Brain microvascular endothelial cell (primary cell): ENCODE results near the gene USB1.

Experiments
- DNase-seq: peaks from one replicate; pipeline ENCODE4 v3.0.0-alpha.2; 2020
- H3K27ac ChIP-seq: fragments of 250-450 bp; sonication (Bioruptor Pico); 2 replicates; pipeline ENCODE4 v1.5.1; 2020; ENCODE audit warnings: mild to moderate bottlenecking, moderate library complexity
- H3K27me3 ChIP-seq: fragments of 250-450 bp; sonication (Bioruptor Pico); replicated peaks from 2 replicates; pipeline ENCODE4 v1.5.1; 2020; ENCODE audit warnings: mild to moderate bottlenecking
- H3K36me3 ChIP-seq: fragments of 250-450 bp; sonication (Bioruptor Pico); replicated peaks from 2 replicates; pipeline ENCODE4 v1.5.1; 2020; ENCODE audit warnings: mild to moderate bottlenecking
- H3K4me3 ChIP-seq: 2 replicates; pipeline ENCODE4 v1.5.1; 2011; ENCODE audit warnings: low read depth, mild to moderate bottlenecking, control low read depth, low read length, moderate library complexity
- in situ Hi-C: cut with HindIII; loops from 2 replicates; pipeline ENCODE4 v1.10.0; 2017; ENCODE audit warnings: low sequenced_read_pairs, low pct_ligation_motif_present
- TF ChIP-seq, protein P1 (sequence below): IDR thresholded peaks from 2 replicates; pipeline ENCODE4 v1.5.1; 2011; ENCODE audit warnings: low read depth, mild to moderate bottlenecking, moderate library complexity, low read length, control low read depth, inconsistent platforms; ENCODE audit errors: missing control alignments

Gene USB1

DNA sequence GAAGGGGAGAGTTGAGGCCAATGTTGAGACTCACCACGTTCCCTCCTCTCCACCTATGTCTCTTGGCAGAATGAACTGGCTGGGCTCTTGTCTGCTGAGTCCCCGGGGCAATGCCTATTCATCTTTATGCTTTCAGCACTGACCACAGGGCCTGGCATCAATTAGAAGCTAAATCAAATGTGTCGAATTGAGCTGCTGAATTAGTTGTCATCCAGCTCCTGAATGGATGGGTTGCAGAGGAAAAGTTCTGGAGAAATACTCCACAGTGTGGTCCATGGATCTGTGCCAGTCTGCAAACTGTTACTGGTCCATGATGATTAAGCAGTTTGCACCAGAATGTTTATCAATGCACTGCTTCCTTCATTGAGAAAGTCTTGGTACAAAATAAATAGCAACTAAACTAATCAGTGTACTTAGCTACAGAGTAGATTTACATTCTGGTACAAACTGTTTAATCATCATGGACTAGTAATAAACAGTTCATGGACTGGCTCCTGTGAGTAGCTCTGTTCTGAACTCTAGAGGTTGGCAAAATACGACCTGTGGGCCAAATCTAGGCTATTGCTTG, 34.9 kb upstream of the USB1 start:
- Histone ChIP-seq H3K27ac (no peak overlapping the region), H3K27me3 (no peaks in the 10 kb centered on the region), H3K4me3 (no peak overlapping the region), H3K36me3 (no peaks in the 10 kb centered on the region)
- no peak for DNase-seq
- in situ Hi-C loops: no loop called here
- TF ChIP-seq, protein P1, sequence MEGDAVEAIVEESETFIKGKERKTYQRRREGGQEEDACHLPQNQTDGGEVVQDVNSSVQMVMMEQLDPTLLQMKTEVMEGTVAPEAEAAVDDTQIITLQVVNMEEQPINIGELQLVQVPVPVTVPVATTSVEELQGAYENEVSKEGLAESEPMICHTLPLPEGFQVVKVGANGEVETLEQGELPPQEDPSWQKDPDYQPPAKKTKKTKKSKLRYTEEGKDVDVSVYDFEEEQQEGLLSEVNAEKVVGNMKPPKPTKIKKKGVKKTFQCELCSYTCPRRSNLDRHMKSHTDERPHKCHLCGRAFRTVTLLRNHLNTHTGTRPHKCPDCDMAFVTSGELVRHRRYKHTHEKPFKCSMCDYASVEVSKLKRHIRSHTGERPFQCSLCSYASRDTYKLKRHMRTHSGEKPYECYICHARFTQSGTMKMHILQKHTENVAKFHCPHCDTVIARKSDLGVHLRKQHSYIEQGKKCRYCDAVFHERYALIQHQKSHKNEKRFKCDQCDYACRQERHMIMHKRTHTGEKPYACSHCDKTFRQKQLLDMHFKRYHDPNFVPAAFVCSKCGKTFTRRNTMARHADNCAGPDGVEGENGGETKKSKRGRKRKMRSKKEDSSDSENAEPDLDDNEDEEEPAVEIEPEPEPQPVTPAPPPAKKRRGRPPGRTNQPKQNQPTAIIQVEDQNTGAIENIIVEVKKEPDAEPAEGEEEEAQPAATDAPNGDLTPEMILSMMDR: no peak

DNA sequence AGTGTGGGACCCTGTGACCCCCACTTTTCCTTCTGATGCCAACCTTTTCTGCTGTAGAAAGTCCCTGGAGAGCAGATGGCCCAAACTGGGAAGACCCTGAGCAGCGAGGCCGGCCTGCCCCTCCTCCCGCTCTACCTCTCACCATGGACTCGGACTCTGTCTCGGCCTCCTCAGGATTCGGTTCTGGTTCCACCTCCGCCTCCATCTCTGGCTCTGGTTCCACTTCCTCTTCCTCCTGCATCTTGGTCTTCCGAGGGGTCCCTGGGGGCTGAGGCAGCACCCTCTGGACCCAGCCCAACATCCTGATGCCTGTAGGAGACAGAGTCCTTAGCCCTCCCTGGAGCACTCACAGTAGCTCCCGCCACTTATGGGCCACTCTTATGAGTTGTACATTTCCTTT, 34.2 kb upstream of the USB1 start:
- Histone ChIP-seq H3K4me3 (no peak overlapping the region), H3K36me3 (no peaks in the 10 kb centered on the region), H3K27me3 (no peaks in the 10 kb centered on the region), H3K27ac (no peak overlapping the region)
- in situ Hi-C loops: no loop called here
- DNase-seq: no peak
- TF ChIP-seq, protein P1: no peak

DNA sequence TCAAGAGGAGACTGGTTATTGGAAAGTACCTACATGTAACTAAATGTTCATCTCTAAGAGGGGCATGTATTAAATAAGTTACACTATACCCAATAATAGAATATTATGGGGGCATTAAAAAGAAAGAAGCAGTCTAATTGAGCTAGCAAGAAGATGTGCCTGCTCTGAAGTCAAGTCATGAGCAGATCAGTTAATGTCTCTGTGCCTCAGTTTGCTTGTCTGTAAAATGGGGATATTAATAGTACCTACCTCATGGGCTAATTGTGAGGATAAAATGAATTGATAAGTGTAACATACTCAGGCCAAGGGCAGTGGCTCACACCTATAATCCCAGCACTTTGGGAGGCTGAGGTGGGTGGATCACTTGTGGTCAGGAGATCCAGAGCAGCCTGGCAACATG, 33.3 kb upstream of the USB1 start:
- DNase-seq: no peak
- TF ChIP-seq, protein P1: no peak
- Histone ChIP-seq H3K27ac (no peak overlapping the region), H3K27me3 (no peaks in the 10 kb centered on the region), H3K36me3 (no peaks in the 10 kb centered on the region), H3K4me3 (no peak overlapping the region)
- in situ Hi-C loops: no loop called here

DNA sequence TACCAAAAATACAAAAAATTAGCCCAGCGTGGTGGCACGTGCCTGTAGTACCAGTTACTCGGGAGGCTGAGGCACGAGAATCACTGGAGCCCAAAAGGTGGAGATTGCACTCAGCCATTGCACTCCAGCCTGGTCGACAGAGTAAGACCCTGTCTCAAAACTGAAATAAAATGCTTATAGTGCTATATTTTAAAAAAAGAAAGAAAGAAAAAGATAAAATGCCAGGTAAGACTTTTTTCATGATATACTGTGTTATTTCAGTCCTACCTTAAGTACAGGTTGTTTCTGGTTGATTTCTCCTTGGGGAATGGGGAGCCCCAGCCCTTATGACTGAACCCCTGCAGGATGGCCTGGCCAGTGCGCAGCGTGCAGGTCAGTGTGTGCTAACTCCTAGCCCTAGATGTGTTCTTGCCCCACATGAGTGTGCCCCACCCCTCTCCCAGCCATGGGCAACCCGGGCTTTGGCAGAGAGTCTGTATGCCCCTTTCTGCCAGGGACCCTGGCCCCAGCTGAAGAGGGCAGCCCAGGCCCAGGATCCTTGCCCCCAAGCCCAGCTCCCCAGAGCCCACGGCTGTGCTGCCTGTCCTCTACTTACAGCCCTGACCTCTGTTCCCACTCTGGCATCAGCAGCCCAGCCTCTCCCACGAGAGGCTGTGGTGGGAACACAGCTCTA, 31.6 kb upstream of the USB1 start:
- H3K27me3 ChIP-seq: no peaks in the 10 kb centered on the region
- DNase-seq: no peak
- no peaks in the 10 kb centered on the region for H3K36me3 ChIP-seq
- in situ Hi-C loops: no loop called here
- TF ChIP-seq, protein P1: no peak
- no peak overlapping the region for H3K4me3 ChIP-seq
- no peak overlapping the region for H3K27ac ChIP-seq

DNA sequence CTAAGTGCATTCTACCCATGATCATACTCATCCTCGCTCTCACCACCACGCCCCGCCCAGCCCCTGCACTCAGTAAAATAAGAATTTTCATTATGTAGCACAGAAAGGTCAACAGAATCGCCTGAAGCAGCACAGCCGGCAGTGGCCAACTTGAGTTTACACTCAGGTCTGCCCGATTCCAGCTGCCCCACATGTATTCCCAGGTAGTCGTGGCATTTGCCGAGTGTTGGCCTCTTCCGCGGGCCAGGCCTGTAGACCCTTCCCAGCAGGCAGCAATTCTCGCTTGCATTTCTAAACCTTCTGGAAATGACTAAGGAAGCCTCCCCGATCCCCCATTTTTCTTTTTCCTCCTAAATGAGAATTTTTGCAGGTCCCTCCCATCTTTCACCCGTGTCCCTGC, 30.9 kb upstream of the USB1 start:
- DNase-seq: no peak
- TF ChIP-seq, protein P1: no peak
- in situ Hi-C loops: no loop called here
- no peaks in the 10 kb centered on the region for H3K27me3 ChIP-seq
- no peaks in the 10 kb centered on the region for H3K36me3 ChIP-seq
- H3K4me3 ChIP-seq: no peak overlapping the region
- no peak overlapping the region for H3K27ac ChIP-seq

DNA sequence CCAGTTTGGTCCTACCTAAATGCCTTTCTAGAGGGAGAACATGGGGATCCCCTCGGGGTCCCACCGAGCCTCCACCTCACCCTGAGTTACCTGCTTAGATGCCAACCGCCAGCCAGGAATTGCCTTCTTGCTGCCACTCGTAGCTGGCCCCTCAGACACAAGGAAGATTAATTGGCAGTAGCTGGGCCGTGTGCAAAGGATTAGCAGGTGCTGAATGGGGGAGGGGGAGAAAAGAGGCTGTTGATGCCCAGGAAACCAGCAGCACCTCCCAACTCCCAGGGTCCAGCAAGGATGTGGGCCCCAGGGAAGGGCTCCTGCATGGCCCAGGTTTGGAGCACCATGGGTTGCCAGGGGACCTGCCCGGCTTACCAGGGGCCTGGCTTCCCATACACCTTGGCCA, 30.2 kb upstream of the USB1 start, which contains the start of gene CNGB1:
CNGB1 (minus strand) TSS at position 159 of the 400 bp plus-strand sequence. CDS start 3,842 bp downstream, outside the sequence.
- H3K27ac ChIP-seq: no peak within 1 kb of the TSS
- no peaks in the 10 kb centered on the region for H3K27me3 ChIP-seq
- H3K4me3 ChIP-seq: no peak within 1 kb of the TSS
- in situ Hi-C loops: no loop called here
- H3K36me3 ChIP-seq: no peaks in the 10 kb centered on the region
- no peak for DNase-seq
- TF ChIP-seq, protein P1: no peak
